NT2/D1 (cell line): Measurements from ENCODE around the gene BTBD2.

Experiments used
- DNase-seq: peaks from one replicate; pipeline ENCODE4 v3.0.0-alpha.2; 2011; ENCODE audit warnings: low read depth, low spot score
- H3K27me3 ChIP-seq: 2 replicates; pipeline ENCODE4 v1.6.0; 2011; ENCODE audit warnings: mild to moderate bottlenecking; ENCODE audit not compliant: insufficient read length, insufficient read depth
- H3K36me3 ChIP-seq: 2 replicates; pipeline ENCODE4 v1.6.1; 2011; ENCODE audit warnings: mild to moderate bottlenecking, low read length, mixed read lengths; ENCODE audit not compliant: insufficient read depth, insufficient read length
- H3K4me1 ChIP-seq: 2 replicates; pipeline ENCODE4 v1.5.1; 2011; ENCODE audit not compliant: insufficient read depth, insufficient read length
- H3K4me3 ChIP-seq: 2 replicates; pipeline ENCODE4 v1.5.1; 2011; ENCODE audit warnings: low read depth; ENCODE audit not compliant: insufficient read length
- H3K9ac ChIP-seq: 2 replicates; pipeline ENCODE4 v1.6.0; 2011; ENCODE audit warnings: low read depth; ENCODE audit not compliant: insufficient read length
- H3K9me3 ChIP-seq: 2 replicates; pipeline ENCODE4 v1.5.1; 2011; ENCODE audit warnings: mild to moderate bottlenecking, low read length; ENCODE audit not compliant: insufficient read depth
- SUZ12 ChIP-seq: IDR thresholded peaks from 2 replicates; pipeline ENCODE4 v1.6.1; 2011; ENCODE audit not compliant: insufficient read length, insufficient read depth; ENCODE audit errors: extremely low read depth
- YY1 ChIP-seq: IDR thresholded peaks from 2 replicates; pipeline ENCODE4 v1.6.1; 2011; ENCODE audit not compliant: insufficient read length, insufficient read depth
- ZNF274 ChIP-seq: IDR thresholded peaks from 2 replicates; pipeline ENCODE4 v1.6.1; 2011; ENCODE audit warnings: mild to moderate bottlenecking, low read depth, low read length

The BTBD2 gene

DNA sequence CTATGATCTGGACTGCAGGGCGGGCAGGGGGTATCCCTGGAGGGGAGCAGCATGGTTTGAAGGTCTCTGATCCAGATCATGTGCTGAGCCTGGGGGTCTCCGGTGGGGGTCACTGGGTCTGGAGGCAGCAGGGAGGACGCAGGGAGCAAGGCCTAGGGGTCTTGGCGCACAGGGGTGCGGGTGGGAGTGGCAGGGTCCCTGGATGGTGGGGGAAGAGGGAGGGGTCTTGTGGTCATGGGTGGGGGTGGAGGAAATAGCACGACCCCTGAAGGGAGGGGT is 1.9 kb downstream of the BTBD2 start:
- H3K4me1 ChIP-seq: peaks cover 9% of the 10 kb centered on the region
- no peak for DNase-seq
- no peaks in the 10 kb centered on the region for H3K27me3 ChIP-seq
- H3K36me3 ChIP-seq: peaks cover 16% of the 10 kb centered on the region
- no peaks in the 10 kb centered on the region for H3K9me3 ChIP-seq
- TF ChIP-seq ZNF274: no peak
- no peak for TF ChIP-seq YY1
- TF ChIP-seq SUZ12: no peak
- no peak overlapping the region for H3K4me3 ChIP-seq
- peak overlapping the region; percentile 32 for H3K9ac ChIP-seq

DNA sequence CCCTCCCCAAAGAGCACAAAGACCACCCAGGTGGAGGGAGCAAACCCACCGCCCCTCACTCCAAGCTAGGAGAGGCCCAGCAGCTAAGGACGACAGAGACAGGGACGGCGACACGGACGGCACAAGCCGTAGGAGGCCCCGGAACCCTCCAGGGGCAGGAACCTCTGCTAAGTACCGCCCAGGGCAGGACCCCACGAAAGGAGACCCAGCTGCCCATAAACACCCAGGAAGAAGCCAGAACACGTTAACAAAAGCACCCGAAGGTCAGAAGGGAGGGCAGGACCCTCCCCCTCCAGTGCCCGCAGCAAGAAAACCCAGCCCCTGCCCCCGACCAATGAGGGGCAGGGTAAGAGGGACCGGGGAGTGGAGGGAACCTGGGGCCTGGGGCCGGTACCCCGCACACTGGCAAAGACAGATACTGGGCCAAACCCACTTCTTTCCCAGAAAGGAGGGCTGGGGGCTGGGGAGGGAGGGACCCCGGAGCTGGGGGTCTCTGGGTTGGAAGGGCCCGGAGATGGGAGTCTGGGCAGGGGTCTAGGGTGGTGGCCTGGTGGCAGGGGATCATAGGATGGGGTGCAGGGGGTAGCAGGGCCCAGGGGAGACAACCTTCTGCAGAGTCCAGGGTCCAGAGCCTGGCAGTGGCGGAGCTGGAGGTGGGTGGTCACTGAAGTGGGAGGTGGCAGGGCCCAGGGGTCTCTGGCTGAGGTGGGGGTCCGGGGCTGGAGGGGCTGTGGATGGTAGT is 2.4 kb downstream of the BTBD2 start:
- peak overlapping the region; percentile 42 for H3K9ac ChIP-seq
- TF ChIP-seq SUZ12 (no peak), ZNF274 (no peak), YY1 (no peak)
- H3K4me1 ChIP-seq: peaks cover 9% of the 10 kb centered on the region
- H3K4me3 ChIP-seq: no peak overlapping the region
- H3K36me3 ChIP-seq: peaks cover 18% of the 10 kb centered on the region
- no peaks in the 10 kb centered on the region for H3K9me3 ChIP-seq
- H3K27me3 ChIP-seq: no peaks in the 10 kb centered on the region
- no peak for DNase-seq

DNA sequence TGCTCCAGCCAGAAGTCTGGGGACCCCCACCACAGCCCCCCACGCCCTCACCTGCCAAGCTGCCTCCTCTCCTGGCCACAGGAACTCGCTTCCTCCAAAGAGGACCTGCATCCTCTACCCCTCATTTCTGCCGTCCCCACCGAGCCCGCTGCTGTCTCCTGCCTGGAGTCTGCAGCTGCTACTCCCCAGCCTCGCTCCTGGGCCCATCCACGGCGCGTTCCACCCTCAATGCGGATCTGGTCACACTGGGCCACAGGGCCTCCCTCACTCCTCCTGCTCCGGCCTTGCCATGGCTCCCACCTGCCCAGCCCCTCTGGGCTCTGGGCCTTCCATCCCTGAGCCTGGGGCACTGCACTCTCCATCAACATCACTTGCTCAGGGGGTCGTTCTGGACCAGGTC is 4.3 kb downstream of the BTBD2 start:
- peaks cover 18% of the 10 kb centered on the region for H3K36me3 ChIP-seq
- TF ChIP-seq SUZ12: no peak
- TF ChIP-seq ZNF274: no peak
- no peak for TF ChIP-seq YY1
- peaks cover 6% of the 10 kb centered on the region for H3K4me1 ChIP-seq
- H3K9ac ChIP-seq: peak overlapping the region; percentile 10
- DNase-seq: no peak
- no peaks in the 10 kb centered on the region for H3K9me3 ChIP-seq
- no peak overlapping the region for H3K4me3 ChIP-seq
- H3K27me3 ChIP-seq: no peaks in the 10 kb centered on the region

DNA sequence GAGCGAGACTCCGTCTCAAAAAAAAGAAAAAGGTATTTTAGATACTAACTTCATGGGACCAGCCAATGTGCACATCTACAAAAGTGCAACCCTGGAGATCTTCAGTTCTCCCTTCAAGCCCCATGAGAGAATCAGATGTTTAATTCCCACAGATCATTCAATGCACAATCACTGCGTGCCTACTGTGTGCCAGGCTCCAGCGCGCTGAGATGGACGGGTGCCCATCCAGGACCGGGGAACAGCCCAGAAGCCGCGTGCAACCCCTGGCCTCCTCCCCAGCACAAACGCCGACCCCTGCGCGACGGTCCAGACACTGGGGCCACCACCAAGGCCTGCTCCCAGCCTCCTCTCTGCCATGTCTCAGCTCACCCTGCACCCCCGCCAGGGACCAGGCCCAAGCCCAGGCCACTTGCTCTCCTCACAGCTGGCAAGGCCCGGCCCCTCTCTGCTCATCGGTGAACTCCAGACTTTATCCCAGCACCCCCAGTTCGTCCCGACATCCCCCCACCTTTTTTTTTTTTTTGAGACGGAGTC is 5.3 kb downstream of the BTBD2 start:
- DNase-seq: no peak
- no peak overlapping the region for H3K9ac ChIP-seq
- peaks cover 4% of the 10 kb centered on the region for H3K4me1 ChIP-seq
- H3K9me3 ChIP-seq: no peaks in the 10 kb centered on the region
- TF ChIP-seq ZNF274: no peak
- TF ChIP-seq YY1: no peak
- no peak for TF ChIP-seq SUZ12
- H3K27me3 ChIP-seq: no peaks in the 10 kb centered on the region
- no peak overlapping the region for H3K4me3 ChIP-seq
- H3K36me3 ChIP-seq: peaks cover 18% of the 10 kb centered on the region

DNA sequence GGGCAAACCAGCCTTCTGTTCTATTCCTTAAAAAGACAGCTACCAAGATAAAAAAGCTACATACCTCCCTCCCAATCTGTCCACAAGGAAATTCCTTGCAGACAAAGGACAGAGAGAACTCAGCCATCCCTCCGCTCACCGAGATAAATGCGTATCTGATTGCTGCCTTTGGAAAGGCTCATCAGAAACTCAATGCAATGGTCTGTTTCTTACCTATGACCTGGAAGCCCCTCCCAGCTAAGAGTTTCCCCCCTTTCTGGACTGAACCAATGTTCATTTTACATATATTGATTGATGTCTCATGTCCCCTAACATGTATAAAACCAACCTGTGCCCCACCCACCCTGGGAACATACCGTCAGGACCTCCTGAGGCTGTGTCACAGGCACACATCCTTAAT is 11.6 kb downstream of the BTBD2 start:
- DNase-seq: peak; percentile 28

DNA sequence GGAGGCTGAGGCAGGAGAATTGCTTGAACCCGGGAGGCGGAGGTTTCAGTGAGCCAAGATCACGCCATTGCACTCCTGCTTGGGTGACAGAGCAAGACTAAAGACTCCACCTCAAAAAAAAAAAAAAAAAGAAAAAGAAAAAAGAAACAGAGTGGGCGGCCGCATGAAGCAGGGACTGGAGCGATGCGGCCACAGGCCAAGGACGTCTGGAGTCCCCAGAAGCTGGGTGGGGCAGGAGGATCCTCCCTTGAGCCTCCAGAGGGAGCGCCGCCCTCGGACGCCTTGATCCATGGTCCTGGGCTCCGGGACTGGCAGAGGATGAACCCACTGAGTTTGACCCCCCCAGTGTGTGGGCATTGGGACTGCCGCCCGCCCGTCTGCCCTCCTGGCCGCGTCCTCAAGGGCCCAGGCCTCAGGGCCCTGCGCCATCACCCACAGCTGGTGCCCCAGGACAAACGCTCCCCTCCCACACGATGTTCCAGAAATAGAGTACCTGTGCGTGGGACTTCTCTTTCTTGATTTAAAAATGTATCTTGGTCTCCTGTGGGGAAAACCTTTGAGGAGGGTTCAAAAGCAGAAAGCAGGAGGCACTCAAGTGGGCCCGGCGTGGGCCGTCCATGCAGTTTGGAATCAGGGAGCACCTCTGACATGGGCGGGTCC is 15.5 kb downstream of the BTBD2 start:
- no peaks in the 10 kb centered on the region for H3K4me1 ChIP-seq
- DNase-seq: no peak
- H3K27me3 ChIP-seq: peaks cover 4% of the 10 kb centered on the region
- H3K4me3 ChIP-seq: no peak overlapping the region
- TF ChIP-seq YY1: no peak
- H3K36me3 ChIP-seq: peaks cover 49% of the 10 kb centered on the region
- H3K9me3 ChIP-seq: no peaks in the 10 kb centered on the region
- no peak overlapping the region for H3K9ac ChIP-seq

More for the DNA sequence above, 11.6 kb downstream of the BTBD2 start:
- H3K4me1 ChIP-seq: no peaks in the 10 kb centered on the region
- peaks cover 4% of the 10 kb centered on the region for H3K27me3 ChIP-seq
- no peaks in the 10 kb centered on the region for H3K9me3 ChIP-seq
- TF ChIP-seq SUZ12: no peak
- no peak for TF ChIP-seq YY1
- TF ChIP-seq ZNF274: no peak
- peaks cover 33% of the 10 kb centered on the region for H3K36me3 ChIP-seq
- no peak overlapping the region for H3K9ac ChIP-seq
- H3K4me3 ChIP-seq: no peak overlapping the region
